HEK293 (cell line): ENCODE results near the gene ESR2.

Source experiments
- ZBTB49 ChIP-seq: fragments of 450-650 bp; formaldehyde crosslinking; IDR thresholded peaks from 2 replicates; pipeline ENCODE4 v1.5.1; 2016; ENCODE audit warnings: missing biosample characterization, missing genetic modification characterization, low read depth
- TF ChIP-seq, protein P1 (sequence below): fragments of 450-650 bp; formaldehyde crosslinking; IDR thresholded peaks from 2 replicates; pipeline ENCODE4 v1.5.1; 2016; ENCODE audit warnings: missing biosample characterization, missing genetic modification characterization

DNA sequence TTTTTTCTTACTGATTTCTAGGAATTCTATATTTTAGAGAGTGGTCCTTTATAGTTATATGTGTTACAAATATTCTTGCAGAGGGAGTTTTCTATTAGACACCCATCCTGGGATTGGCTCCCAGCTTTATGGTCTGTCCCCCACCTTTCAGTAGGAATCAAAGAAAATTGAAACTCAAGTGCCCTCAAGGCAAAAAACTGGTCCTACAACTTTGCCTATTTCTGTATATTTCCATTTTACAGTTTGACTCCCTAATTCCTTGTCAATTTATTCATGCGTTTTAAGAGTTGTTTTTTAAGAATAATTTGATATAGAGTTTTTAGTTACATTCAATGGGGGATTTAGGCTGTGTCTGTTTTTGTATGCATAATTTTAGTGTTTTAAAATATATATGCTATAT lies 232.5 kb downstream of the ESR2 start:
- TF ChIP-seq, protein P1, sequence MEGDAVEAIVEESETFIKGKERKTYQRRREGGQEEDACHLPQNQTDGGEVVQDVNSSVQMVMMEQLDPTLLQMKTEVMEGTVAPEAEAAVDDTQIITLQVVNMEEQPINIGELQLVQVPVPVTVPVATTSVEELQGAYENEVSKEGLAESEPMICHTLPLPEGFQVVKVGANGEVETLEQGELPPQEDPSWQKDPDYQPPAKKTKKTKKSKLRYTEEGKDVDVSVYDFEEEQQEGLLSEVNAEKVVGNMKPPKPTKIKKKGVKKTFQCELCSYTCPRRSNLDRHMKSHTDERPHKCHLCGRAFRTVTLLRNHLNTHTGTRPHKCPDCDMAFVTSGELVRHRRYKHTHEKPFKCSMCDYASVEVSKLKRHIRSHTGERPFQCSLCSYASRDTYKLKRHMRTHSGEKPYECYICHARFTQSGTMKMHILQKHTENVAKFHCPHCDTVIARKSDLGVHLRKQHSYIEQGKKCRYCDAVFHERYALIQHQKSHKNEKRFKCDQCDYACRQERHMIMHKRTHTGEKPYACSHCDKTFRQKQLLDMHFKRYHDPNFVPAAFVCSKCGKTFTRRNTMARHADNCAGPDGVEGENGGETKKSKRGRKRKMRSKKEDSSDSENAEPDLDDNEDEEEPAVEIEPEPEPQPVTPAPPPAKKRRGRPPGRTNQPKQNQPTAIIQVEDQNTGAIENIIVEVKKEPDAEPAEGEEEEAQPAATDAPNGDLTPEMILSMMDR (tag by site-specific recombination), result no peak
- TF ChIP-seq ZBTB49 (tag by site-specific recombination), result no peak
